NCI-H1048 (cell line): ENCODE measurements around the gene CENPE.

Source experiments
- DNase-seq: peaks from one replicate; lab custom pipeline; 2025; lab: John Stamatoyannopoulos, UW

Gene CENPE

GRCh38 chr4:103076747-103077347, 121.3 kb downstream of the CENPE start, which contains the start of gene SLC9B2:
Gene SLC9B2, minus strand, starts transcription at chr4:103076761. Its CDS starts 9,211 bp downstream, at chr4:103067550.
- no peak for DNase-seq

- no peak for DNase-seq
Measured at GRCh38 chr4:103075894-103076746, 122.0 kb downstream of the CENPE start.

DNA sequence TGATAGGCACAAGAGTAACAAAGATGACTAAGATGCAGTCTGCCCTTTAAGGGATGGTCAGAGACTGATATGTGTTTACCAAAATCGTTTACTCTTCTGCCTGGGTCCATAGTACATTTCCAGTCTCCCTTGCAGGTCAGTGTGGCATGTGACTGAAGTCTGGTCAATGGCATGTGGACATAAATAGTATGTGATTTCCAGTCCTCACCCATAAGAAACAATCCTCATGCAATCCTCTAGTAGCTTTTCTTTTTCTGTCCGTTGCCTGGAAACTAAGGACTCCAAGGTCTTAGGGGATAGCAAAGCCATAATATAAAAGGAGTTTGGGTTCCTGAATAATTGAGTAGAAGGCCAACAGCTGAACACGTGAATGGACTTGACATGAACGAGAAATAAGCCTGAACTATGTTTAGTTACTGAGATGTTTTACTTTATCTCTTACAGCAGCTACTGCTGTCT, 122.7 kb downstream of the CENPE start:
- no peak for DNase-seq

- no peak for DNase-seq
Measured at GRCh38 chr4:103074744-103075434, 123.3 kb downstream of the CENPE start.

GRCh38 chr4:103073792-103074438, 124.2 kb downstream of the CENPE start:
- no peak for DNase-seq

- no peak for DNase-seq
Measured at GRCh38 chr4:103067841-103068547, 130.1 kb downstream of the CENPE start.

- DNase-seq = no peak
Measured at GRCh38 chr4:103060453-103061148, 137.5 kb downstream of the CENPE start.
